Measurements from ENCODE around the gene AP5S1.

AP5S1 gene

GRCh38 chr20:3862333-3862732 is 42.0 kb downstream of the AP5S1 start:
- peaks cover 4% of the 10 kb centered on the region for H3K9me3 Mint-ChIP-seq
- peaks cover 5% of the 10 kb centered on the region for H3K4me1 Mint-ChIP-seq (ENCODE audit: low read depth)
- H3K27ac Mint-ChIP-seq, result no peak overlapping the region
- H3K4me3 Mint-ChIP-seq, result no peak overlapping the region
- H3K36me3 Mint-ChIP-seq (ENCODE audit: low read depth), result peaks cover 50% of the 10 kb centered on the region
- H3K27me3 Mint-ChIP-seq (ENCODE audit: low read depth), result no peaks in the 10 kb centered on the region

DNA sequence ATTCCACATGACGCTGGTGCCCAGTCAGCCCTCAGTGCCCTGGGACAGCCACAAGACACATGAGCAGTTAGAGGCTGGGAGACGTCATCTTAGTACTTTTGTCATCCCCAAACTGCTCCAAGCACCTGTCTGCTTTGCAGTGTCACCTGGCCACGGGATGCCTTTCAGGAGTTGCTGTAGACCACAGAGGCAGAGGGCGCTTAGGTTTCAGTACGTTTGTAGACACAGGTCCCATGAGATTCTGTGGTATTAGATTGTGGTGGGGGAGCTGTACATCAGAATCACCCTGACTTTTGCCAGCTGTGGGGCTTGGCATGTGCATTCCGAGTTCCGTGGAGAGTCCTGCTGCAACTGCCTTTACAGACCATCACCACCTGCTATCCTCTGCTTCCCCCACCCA is 43.0 kb downstream of the AP5S1 start:
- Mint-ChIP-seq H3K27me3 (ENCODE audit: low read depth) (no peaks in the 10 kb centered on the region), H3K9me3 (peaks cover 4% of the 10 kb centered on the region), H3K4me3 (no peak overlapping the region), H3K4me1 (ENCODE audit: low read depth) (peaks cover 1% of the 10 kb centered on the region), H3K27ac (no peak overlapping the region), H3K36me3 (ENCODE audit: low read depth) (peaks cover 48% of the 10 kb centered on the region)

GRCh38 chr20:3864518-3864917 is 44.2 kb downstream of the AP5S1 start:
- Mint-ChIP-seq H3K36me3 (ENCODE audit: low read depth) (peaks cover 46% of the 10 kb centered on the region), H3K27me3 (ENCODE audit: low read depth) (no peaks in the 10 kb centered on the region), H3K27ac (no peak overlapping the region), H3K9me3 (peaks cover 4% of the 10 kb centered on the region), H3K4me1 (ENCODE audit: low read depth) (peaks cover 1% of the 10 kb centered on the region), H3K4me3 (no peak overlapping the region)

GRCh38 chr20:3865152-3865886 is 45.0 kb downstream of the AP5S1 start:
- Mint-ChIP-seq H3K36me3 (ENCODE audit: low read depth) (peaks cover 46% of the 10 kb centered on the region), H3K4me1 (ENCODE audit: low read depth) (peaks cover 1% of the 10 kb centered on the region), H3K27me3 (ENCODE audit: low read depth) (no peaks in the 10 kb centered on the region), H3K4me3 (no peak overlapping the region), H3K27ac (no peak overlapping the region), H3K9me3 (peaks cover 4% of the 10 kb centered on the region)

GRCh38 chr20:3865887-3866407 is 45.6 kb downstream of the AP5S1 start:
- no peak overlapping the region for H3K4me3 Mint-ChIP-seq
- peaks cover 48% of the 10 kb centered on the region for H3K36me3 Mint-ChIP-seq (ENCODE audit: low read depth)
- peaks cover 4% of the 10 kb centered on the region for H3K9me3 Mint-ChIP-seq

DNA sequence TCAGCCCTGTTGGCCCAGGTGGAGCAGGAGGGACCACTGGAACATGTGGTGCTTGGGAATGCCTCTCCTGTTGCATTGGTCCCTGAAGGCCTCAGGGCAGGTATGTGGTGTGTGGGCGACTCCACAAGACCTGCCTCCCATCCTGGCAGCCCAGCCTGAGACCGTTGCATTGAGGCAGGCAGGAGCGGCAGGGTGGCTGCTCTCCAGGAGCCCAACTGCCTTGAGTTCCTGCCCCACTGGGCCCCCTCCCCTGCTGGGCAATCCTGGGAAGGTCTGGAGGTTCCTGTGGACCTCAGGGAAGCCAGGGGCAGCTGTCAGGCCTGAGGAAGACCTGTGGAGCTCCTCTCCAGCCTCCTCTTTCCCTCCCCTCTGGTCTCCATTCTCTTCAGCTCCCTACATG is 46.1 kb downstream of the AP5S1 start:
- H3K4me1 Mint-ChIP-seq (ENCODE audit: low read depth), result peaks cover 1% of the 10 kb centered on the region
- H3K9me3 Mint-ChIP-seq, result peaks cover 4% of the 10 kb centered on the region
- peaks cover 45% of the 10 kb centered on the region for H3K36me3 Mint-ChIP-seq (ENCODE audit: low read depth)

More at GRCh38 chr20:3865887-3866407, 45.6 kb downstream of the AP5S1 start:
- Mint-ChIP-seq H3K4me1 (ENCODE audit: low read depth) (peaks cover 1% of the 10 kb centered on the region), H3K27ac (no peak overlapping the region), H3K27me3 (ENCODE audit: low read depth) (no peaks in the 10 kb centered on the region)

DNA sequence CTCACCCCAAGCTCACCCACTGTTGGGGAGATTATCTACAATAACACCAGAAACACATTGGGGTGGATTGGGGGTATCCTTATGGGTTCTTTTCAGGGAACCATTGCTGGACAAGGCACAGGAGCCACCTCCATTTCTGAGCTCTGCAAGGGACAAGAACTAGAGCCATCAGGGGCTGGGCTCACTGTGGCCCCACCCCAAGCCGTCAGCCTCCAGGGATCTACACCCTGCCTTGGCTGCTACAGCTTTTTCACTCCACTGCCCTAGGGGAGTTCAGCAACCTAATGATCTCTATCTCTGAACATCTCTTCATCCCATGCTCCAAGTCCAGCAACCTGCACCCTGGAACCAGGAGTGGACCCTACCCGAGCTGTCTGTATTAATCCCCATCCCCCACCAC is 47.5 kb downstream of the AP5S1 start:
- H3K4me3 Mint-ChIP-seq, result no peak overlapping the region
- H3K36me3 Mint-ChIP-seq (ENCODE audit: low read depth), result peaks cover 34% of the 10 kb centered on the region
- H3K27ac Mint-ChIP-seq, result no peak overlapping the region
- peaks cover 1% of the 10 kb centered on the region for H3K4me1 Mint-ChIP-seq (ENCODE audit: low read depth)
- no peaks in the 10 kb centered on the region for H3K27me3 Mint-ChIP-seq (ENCODE audit: low read depth)
- no peaks in the 10 kb centered on the region for H3K9me3 Mint-ChIP-seq

More for the DNA sequence above, 46.1 kb downstream of the AP5S1 start:
- Mint-ChIP-seq H3K4me3 (no peak overlapping the region), H3K27me3 (ENCODE audit: low read depth) (no peaks in the 10 kb centered on the region), H3K27ac (no peak overlapping the region)

DNA sequence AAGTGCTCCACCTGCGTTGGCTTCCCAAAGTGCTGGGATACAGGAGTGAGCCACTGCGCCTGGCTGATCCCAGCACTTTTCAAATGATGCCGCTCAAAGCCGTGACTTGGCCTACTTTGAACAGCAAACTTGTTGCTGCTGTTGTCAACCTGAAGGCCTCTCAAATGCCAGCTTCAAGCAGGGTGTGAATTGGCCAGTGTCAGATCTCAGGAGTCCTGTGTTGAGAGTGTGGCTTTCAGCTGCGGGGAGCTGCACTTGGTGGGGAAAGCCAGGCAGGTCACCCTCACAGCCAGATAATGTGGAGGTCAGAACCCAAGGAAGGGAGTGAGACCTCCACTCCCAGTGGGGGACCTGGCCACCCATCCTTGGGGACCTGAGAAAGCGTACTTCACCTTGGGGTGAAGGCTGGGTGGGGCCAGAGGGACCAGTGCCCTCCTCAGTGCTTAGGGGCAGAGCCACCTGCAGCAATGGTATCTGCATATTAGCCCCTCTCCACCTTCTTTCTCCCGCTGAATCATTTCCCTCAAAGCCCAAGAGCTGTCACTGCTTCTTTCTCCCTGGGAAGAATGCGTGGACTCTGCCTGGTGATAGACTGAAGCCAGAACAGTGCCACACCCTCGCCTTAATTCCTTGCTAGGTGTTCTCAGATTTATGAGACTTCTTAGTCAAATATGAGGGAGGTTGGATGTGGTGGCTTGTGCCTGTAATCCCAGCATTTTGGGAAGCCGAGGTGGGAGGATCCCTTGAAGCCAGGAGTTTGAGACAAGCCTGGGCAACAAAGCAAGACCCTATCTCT is 49.7 kb downstream of the AP5S1 start:
- Mint-ChIP-seq H3K4me1 (ENCODE audit: low read depth) (peaks cover 5% of the 10 kb centered on the region), H3K27ac (no peak overlapping the region), H3K36me3 (ENCODE audit: low read depth) (peaks cover 34% of the 10 kb centered on the region), H3K27me3 (ENCODE audit: low read depth) (no peaks in the 10 kb centered on the region), H3K9me3 (no peaks in the 10 kb centered on the region), H3K4me3 (no peak overlapping the region)

- H3K27ac Mint-ChIP-seq, result no peak overlapping the region
- peaks cover 34% of the 10 kb centered on the region for H3K36me3 Mint-ChIP-seq (ENCODE audit: low read depth)
- peaks cover 4% of the 10 kb centered on the region for H3K4me1 Mint-ChIP-seq (ENCODE audit: low read depth)
- no peaks in the 10 kb centered on the region for H3K27me3 Mint-ChIP-seq (ENCODE audit: low read depth)
- no peaks in the 10 kb centered on the region for H3K9me3 Mint-ChIP-seq
- H3K4me3 Mint-ChIP-seq, result no peak overlapping the region
Observed at GRCh38 chr20:3871550-3872265, 51.4 kb downstream of the AP5S1 start.

DNA sequence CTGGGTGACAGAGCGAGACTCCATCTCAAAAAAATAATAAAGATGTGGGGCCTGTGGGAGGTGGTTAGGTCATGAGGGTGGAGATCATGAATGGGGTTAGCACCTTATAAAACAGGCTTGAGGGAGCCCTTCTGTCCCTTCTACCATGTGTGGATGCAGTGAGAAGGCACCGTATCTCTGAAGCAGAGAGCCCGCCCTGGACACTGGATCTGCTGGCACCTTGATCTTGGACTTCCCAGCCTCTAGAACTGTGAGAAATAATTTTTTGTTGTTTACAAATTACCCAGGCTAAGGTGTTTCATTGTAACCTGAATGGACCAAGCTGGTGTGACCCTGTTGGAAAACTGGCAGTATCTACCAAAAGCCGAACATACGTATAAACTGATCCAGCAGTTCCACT is 53.2 kb downstream of the AP5S1 start:
- H3K36me3 Mint-ChIP-seq (ENCODE audit: low read depth), result peaks cover 29% of the 10 kb centered on the region
- H3K9me3 Mint-ChIP-seq, result no peaks in the 10 kb centered on the region
- no peak overlapping the region for H3K27ac Mint-ChIP-seq
- no peaks in the 10 kb centered on the region for H3K27me3 Mint-ChIP-seq (ENCODE audit: low read depth)
- no peak overlapping the region for H3K4me3 Mint-ChIP-seq
- peaks cover 4% of the 10 kb centered on the region for H3K4me1 Mint-ChIP-seq (ENCODE audit: low read depth)

- Mint-ChIP-seq H3K4me1 (ENCODE audit: low read depth) (peaks cover 4% of the 10 kb centered on the region), H3K9me3 (no peaks in the 10 kb centered on the region), H3K36me3 (ENCODE audit: low read depth) (peaks cover 29% of the 10 kb centered on the region), H3K27ac (no peak overlapping the region), H3K27me3 (ENCODE audit: low read depth) (no peaks in the 10 kb centered on the region), H3K4me3 (no peak overlapping the region)
Observed at GRCh38 chr20:3874194-3874844, 54.0 kb downstream of the AP5S1 start.

DNA sequence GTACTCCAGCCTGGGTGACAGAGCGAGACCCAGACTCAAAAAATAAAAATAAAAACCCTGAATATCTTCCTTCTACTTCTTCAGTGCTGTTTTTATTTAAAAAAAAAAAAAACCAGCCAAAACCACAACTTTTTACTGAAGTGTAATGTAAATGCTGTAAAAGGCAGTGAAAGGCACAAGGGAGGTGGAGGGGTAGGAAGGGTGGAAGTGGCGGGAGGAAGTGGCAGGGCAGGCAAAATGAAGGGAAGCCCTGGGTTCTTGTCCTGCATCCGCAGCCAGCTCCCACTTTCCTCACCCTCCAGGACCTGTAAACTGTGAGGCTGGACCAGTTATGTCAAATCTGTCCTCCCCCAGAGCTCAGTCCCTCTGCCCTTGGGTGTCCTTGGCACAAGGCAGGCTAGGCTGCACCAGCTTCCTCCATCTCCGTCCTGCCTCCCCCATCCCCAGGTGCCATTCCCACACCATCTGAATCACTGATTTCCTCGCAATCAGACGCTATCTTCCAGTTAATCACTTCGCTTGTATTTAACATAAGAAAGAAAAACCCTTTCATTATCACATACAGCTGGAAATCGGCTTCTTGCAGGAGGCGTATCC is 55.1 kb downstream of the AP5S1 start:
- H3K9me3 Mint-ChIP-seq, result no peaks in the 10 kb centered on the region
- H3K36me3 Mint-ChIP-seq (ENCODE audit: low read depth), result peaks cover 29% of the 10 kb centered on the region
- no peaks in the 10 kb centered on the region for H3K27me3 Mint-ChIP-seq (ENCODE audit: low read depth)
- no peak overlapping the region for H3K4me3 Mint-ChIP-seq
- H3K27ac Mint-ChIP-seq, result no peak overlapping the region
- peaks cover 4% of the 10 kb centered on the region for H3K4me1 Mint-ChIP-seq (ENCODE audit: low read depth)

DNA sequence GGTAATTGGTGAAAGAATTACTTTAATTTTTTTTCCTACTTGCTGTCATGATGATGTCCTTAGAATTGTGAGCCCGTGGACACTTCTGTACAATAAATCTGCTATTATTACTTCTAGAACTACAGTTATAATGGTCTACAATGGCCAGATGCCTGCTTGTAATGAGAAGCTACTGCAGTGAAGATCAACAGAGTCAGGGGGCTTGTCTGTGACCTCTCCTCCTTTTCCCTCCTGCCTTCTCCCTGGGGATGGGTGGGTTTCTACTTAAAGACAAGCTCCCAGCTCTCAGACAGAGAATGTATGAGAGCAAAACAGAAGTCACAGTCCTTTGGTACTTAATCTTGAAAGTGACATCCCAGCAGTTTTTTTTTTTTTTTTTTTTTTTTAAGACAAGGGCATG is 55.7 kb downstream of the AP5S1 start:
- Mint-ChIP-seq H3K27ac (no peak overlapping the region), H3K27me3 (ENCODE audit: low read depth) (no peaks in the 10 kb centered on the region), H3K4me3 (no peak overlapping the region), H3K9me3 (no peaks in the 10 kb centered on the region), H3K4me1 (ENCODE audit: low read depth) (peaks cover 4% of the 10 kb centered on the region), H3K36me3 (ENCODE audit: low read depth) (peaks cover 26% of the 10 kb centered on the region)

GRCh38 chr20:3876676-3877075 is 56.3 kb downstream of the AP5S1 start:
- peaks cover 24% of the 10 kb centered on the region for H3K36me3 Mint-ChIP-seq (ENCODE audit: low read depth)
- peaks cover 4% of the 10 kb centered on the region for H3K4me1 Mint-ChIP-seq (ENCODE audit: low read depth)
- H3K27ac Mint-ChIP-seq, result no peak overlapping the region
- H3K27me3 Mint-ChIP-seq (ENCODE audit: low read depth), result no peaks in the 10 kb centered on the region
- H3K4me3 Mint-ChIP-seq, result no peak overlapping the region
- no peaks in the 10 kb centered on the region for H3K9me3 Mint-ChIP-seq
